ENCODE measurements around the gene INO80D.

- TF ChIP-seq POLR2AphosphoS5 (IDR thresholded peaks at IDR 0.05; ENCODE audit: borderline replicate concordance, low read depth, low read length), result no peak
- TF ChIP-seq EZH2 (IDR thresholded peaks at IDR 0.05), result no peak
Observed at GRCh38 chr2:205970348-205970747, 115.6 kb downstream of the INO80D start.

Data from SK-N-MC (cell line).